ENCODE measurements around the gene DACH2. TPM values are rescaled to one million over a fixed set of nuclear protein-coding genes. Genes with fewer than 3 reads are reported as not detected.

Gene DACH2
- polyA plus RNA-seq, 2 donors: 0.01 to 0.04 TPM

DNA sequence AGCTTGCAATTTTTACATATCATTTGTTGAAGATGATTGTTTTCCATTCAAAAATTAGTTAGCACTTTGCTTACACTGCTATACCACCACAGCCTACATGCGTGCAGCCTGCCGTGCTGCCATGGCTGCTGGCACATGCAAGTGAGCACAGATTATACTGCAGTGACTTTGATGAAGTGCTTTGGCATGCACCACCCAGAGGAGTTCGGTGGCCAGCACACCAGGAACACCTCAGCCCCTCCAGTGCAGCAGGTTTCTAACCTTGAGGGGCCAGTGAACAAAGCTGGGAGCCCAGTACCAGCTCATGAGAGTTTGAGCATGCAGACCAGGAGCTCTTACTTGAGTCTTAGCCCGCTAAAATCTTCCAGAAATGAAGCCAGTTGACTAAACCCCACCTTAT is 431.5 kb downstream of the DACH2 start:
- Histone ChIP-seq H3K27ac (ENCODE audit: low read depth in 2 of 2, low read length in 1 of 2) (no peak overlapping the region), H3K36me3 (ENCODE audit: control insufficient read depth in 2 of 2, insufficient read depth in 2 of 2, low read length in 1 of 2) (no peaks in the 10 kb centered on the region), H3K4me3 (ENCODE audit: low read depth in 1 of 2, low read length in 2 of 2) (no peak overlapping the region), H3K9me3 (ENCODE audit: control insufficient read depth in 2 of 2, insufficient read depth in 1 of 2, low read depth in 1 of 2, low read length in 1 of 2) (no peaks in the 10 kb centered on the region), H3K4me1 (ENCODE audit: control insufficient read depth in 2 of 2, insufficient read depth in 2 of 2, low read length in 1 of 2) (no peaks in the 10 kb centered on the region), H3K27me3 (ENCODE audit: control insufficient read depth in 1 of 2, insufficient read depth in 2 of 2, low read length in 2 of 2) (no peaks in the 10 kb centered on the region)
- WGBS, 2 donors: 64 to 75% methylated on average over 4 of the region's 4 CpGs

- 46 to 48% methylated on average over 2 of the region's 2 CpGs for whole genome bisulfite sequencing, 2 donors
- Histone ChIP-seq H3K9me3 (ENCODE audit: control insufficient read depth in 2 of 2, insufficient read depth in 1 of 2, low read depth in 1 of 2, low read length in 1 of 2) (no peaks in the 10 kb centered on the region), H3K27ac (ENCODE audit: low read depth in 2 of 2, low read length in 1 of 2) (no peak overlapping the region), H3K36me3 (ENCODE audit: control insufficient read depth in 2 of 2, insufficient read depth in 2 of 2, low read length in 1 of 2) (no peaks in the 10 kb centered on the region), H3K4me3 (ENCODE audit: low read depth in 1 of 2, low read length in 2 of 2) (no peak overlapping the region), H3K4me1 (ENCODE audit: control insufficient read depth in 2 of 2, insufficient read depth in 2 of 2, low read length in 1 of 2) (no peaks in the 10 kb centered on the region), H3K27me3 (ENCODE audit: control insufficient read depth in 1 of 2, insufficient read depth in 2 of 2, low read length in 2 of 2) (no peaks in the 10 kb centered on the region)
These were observed 456.4 kb downstream of the DACH2 start for GRCh38 chrX:86604607-86605006.

DNA sequence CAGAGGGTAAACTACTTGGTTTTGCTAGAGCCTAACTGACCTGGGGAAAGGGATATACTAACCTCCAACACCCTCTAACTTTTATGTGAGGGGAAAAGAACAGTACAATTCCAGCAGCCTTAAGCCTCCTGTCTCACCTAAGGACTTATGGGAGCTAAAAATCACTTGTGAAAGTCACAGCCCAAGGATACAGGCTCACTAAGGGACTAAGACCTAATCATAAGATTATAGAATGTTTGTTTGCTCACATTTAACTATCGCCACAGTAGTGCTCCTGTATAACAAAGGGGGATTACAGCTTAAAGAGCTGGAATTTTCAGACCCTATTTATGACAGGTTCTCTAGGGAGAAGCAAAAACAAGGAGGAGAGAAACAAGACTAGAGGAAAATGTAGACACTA is 548.7 kb downstream of the DACH2 start:
- H3K27ac ChIP-seq (ENCODE audit: low read depth in 2 of 2, low read length in 1 of 2): no peak overlapping the region
- H3K36me3 ChIP-seq (ENCODE audit: control insufficient read depth in 2 of 2, insufficient read depth in 2 of 2, low read length in 1 of 2): no peaks in the 10 kb centered on the region
- 45 to 50% methylated on average over 1 of the region's 1 CpG for WGBS, 2 donors
- no peaks in the 10 kb centered on the region for H3K27me3 ChIP-seq (ENCODE audit: control insufficient read depth in 1 of 2, insufficient read depth in 2 of 2, low read length in 2 of 2)
- H3K9me3 ChIP-seq (ENCODE audit: control insufficient read depth in 2 of 2, insufficient read depth in 1 of 2, low read depth in 1 of 2, low read length in 1 of 2): no peaks in the 10 kb centered on the region
- H3K4me1 ChIP-seq (ENCODE audit: control insufficient read depth in 2 of 2, insufficient read depth in 2 of 2, low read length in 1 of 2): no peaks in the 10 kb centered on the region
- H3K4me3 ChIP-seq (ENCODE audit: low read depth in 1 of 2, low read length in 2 of 2): no peak overlapping the region

DNA sequence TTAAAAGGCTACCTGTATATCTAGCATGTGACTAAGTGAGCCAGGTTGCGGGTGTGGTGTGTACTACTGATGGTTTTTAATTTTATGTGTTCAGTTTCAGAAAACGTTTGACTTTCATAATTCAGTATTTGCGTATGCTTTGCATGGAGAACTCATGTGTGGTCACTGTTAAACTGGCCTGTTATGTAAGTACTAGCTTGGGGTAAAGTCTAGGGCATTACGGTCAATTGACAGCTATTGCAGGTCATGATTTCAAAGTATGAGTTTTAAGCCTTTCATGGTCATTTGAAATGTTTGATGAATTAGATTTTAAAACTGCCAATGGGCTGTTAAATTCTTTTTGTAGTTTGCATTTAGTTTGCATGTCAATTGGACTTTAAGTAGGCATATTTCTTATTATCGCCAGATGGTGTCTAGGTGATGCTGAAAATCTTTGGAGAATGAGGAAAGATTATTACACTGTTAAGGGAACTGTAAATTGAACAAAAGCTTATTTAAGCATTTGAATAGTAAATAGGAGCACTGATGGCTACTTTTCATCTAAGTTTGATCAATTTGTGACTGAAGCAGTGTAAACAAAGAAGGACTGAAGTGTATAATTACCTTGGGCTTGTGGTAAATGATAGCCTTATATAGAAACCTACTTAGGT is 563.4 kb downstream of the DACH2 start:
- no peak overlapping the region for H3K27ac ChIP-seq (ENCODE audit: low read depth in 2 of 2, low read length in 1 of 2)
- H3K27me3 ChIP-seq (ENCODE audit: control insufficient read depth in 1 of 2, insufficient read depth in 2 of 2, low read length in 2 of 2): no peaks in the 10 kb centered on the region
- no peaks in the 10 kb centered on the region for H3K36me3 ChIP-seq (ENCODE audit: control insufficient read depth in 2 of 2, insufficient read depth in 2 of 2, low read length in 1 of 2)
- no peaks in the 10 kb centered on the region for H3K4me1 ChIP-seq (ENCODE audit: control insufficient read depth in 2 of 2, insufficient read depth in 2 of 2, low read length in 1 of 2)
- WGBS, 2 donors: 72 to 84% methylated on average over 5 of the region's 5 CpGs
- no peaks in the 10 kb centered on the region for H3K9me3 ChIP-seq (ENCODE audit: control insufficient read depth in 2 of 2, insufficient read depth in 1 of 2, low read depth in 1 of 2, low read length in 1 of 2)
- H3K4me3 ChIP-seq (ENCODE audit: low read depth in 1 of 2, low read length in 2 of 2): no peak overlapping the region

DNA sequence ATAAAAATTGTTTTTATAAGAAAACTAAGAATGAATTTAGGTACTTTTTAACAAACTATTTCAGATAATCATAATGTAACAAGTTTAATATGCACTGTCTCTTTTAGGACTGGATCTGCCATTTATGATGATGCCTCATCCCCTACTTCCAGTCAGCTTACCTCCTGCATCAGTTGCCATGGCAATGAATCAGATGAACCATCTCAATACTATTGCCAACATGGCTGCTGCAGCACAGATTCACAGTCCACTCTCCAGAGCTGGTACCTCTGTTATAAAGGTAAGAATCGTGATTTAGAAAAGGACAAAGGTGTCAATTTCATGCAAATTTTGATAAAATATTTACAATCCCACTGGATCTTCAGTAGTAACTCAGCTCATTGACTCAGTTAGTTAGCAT is 566.2 kb downstream of the DACH2 start:
- WGBS, 2 donors: 35 to 42% methylated on average over 1 of the region's 1 CpG
- H3K9me3 ChIP-seq (ENCODE audit: control insufficient read depth in 2 of 2, insufficient read depth in 1 of 2, low read depth in 1 of 2, low read length in 1 of 2): no peaks in the 10 kb centered on the region
- no peak overlapping the region for H3K27ac ChIP-seq (ENCODE audit: low read depth in 2 of 2, low read length in 1 of 2)
- H3K36me3 ChIP-seq (ENCODE audit: control insufficient read depth in 2 of 2, insufficient read depth in 2 of 2, low read length in 1 of 2): no peaks in the 10 kb centered on the region
- H3K4me1 ChIP-seq (ENCODE audit: control insufficient read depth in 2 of 2, insufficient read depth in 2 of 2, low read length in 1 of 2): no peaks in the 10 kb centered on the region
- H3K27me3 ChIP-seq (ENCODE audit: control insufficient read depth in 1 of 2, insufficient read depth in 2 of 2, low read length in 2 of 2): no peaks in the 10 kb centered on the region
- no peak overlapping the region for H3K4me3 ChIP-seq (ENCODE audit: low read depth in 1 of 2, low read length in 2 of 2)

DNA sequence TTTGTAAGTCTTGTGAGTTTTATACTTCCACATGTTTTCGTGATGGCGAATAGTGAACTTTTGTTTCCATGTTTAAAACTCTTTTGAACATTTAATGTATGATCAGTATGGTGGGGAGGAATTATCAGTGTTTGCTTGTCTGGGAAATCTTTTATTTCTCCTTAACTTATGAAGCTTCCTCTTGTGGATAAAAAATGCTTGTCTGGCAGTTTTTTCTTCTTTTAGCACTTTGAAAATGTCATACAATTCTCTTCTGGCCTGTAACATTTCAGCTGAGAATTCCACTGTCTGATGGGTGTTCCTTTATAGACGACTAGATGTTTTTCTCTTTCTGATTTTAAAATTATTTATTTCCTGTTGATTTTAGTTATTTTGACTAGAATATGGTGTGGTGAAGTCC is 576.0 kb downstream of the DACH2 start:
- 69 to 74% methylated on average over 3 of the region's 3 CpGs for WGBS, 2 donors
- Histone ChIP-seq H3K27me3 (ENCODE audit: control insufficient read depth in 1 of 2, insufficient read depth in 2 of 2, low read length in 2 of 2) (no peaks in the 10 kb centered on the region), H3K36me3 (ENCODE audit: control insufficient read depth in 2 of 2, insufficient read depth in 2 of 2, low read length in 1 of 2) (no peaks in the 10 kb centered on the region), H3K9me3 (ENCODE audit: control insufficient read depth in 2 of 2, insufficient read depth in 1 of 2, low read depth in 1 of 2, low read length in 1 of 2) (peaks cover 0 to 7% of the 10 kb centered on the region in 2 donors), H3K4me1 (ENCODE audit: control insufficient read depth in 2 of 2, insufficient read depth in 2 of 2, low read length in 1 of 2) (no peaks in the 10 kb centered on the region), H3K4me3 (ENCODE audit: low read depth in 1 of 2, low read length in 2 of 2) (no peak overlapping the region), H3K27ac (ENCODE audit: low read depth in 2 of 2, low read length in 1 of 2) (no peak overlapping the region)

DNA sequence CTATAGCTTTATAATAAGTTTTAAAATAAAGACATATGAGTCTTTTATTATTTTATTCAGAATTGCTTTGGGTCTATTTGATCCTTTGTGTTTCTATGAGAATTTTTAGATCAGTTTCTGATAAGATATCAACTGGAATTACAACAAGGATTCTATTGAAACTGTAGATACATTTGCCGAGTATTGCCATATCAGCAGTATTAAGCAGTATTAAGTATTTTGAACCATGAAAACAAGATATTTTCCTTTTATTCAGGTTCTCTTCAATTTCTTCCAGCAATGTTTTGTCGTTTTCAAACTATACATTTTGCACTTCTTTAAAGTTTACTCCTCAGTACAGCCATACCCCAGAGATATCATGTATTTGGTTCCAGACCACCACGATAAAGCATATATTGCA is 598.8 kb downstream of the DACH2 start:
- 68 to 70% methylated on average over 3 of the region's 3 CpGs for WGBS, 2 donors
- H3K27me3 ChIP-seq (ENCODE audit: control insufficient read depth in 1 of 2, insufficient read depth in 2 of 2, low read length in 2 of 2): no peaks in the 10 kb centered on the region
- H3K4me3 ChIP-seq (ENCODE audit: low read depth in 1 of 2, low read length in 2 of 2): no peak overlapping the region
- H3K9me3 ChIP-seq (ENCODE audit: control insufficient read depth in 2 of 2, insufficient read depth in 1 of 2, low read depth in 1 of 2, low read length in 1 of 2): no peaks in the 10 kb centered on the region
- no peaks in the 10 kb centered on the region for H3K4me1 ChIP-seq (ENCODE audit: control insufficient read depth in 2 of 2, insufficient read depth in 2 of 2, low read length in 1 of 2)
- no peaks in the 10 kb centered on the region for H3K36me3 ChIP-seq (ENCODE audit: control insufficient read depth in 2 of 2, insufficient read depth in 2 of 2, low read length in 1 of 2)
- no peak overlapping the region for H3K27ac ChIP-seq (ENCODE audit: low read depth in 2 of 2, low read length in 1 of 2)

DNA sequence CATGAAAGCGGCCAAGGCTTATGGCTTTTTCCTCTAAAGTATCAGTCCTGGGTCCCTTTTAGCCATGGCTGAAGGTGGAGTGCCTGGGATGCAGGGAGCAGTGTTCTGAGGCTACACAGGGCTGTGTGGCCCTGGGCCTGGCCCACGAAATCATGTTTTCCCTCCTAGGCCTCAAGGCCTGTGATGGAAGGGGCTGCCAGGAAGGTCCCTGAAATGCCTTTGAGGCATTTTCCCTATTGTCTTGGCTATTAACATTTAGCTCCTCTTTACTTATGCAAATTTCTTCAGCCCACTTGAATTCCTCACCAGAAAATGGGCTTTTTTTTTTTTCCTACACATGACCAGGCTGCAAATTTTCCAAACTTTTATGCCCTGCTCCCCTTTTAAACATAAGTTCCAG is 657.0 kb downstream of the DACH2 start:
- Histone ChIP-seq H3K4me1 (ENCODE audit: control insufficient read depth in 2 of 2, insufficient read depth in 2 of 2, low read length in 1 of 2) (no peaks in the 10 kb centered on the region), H3K4me3 (ENCODE audit: low read depth in 1 of 2, low read length in 2 of 2) (no peak overlapping the region), H3K27me3 (ENCODE audit: control insufficient read depth in 1 of 2, insufficient read depth in 2 of 2, low read length in 2 of 2) (no peaks in the 10 kb centered on the region), H3K36me3 (ENCODE audit: control insufficient read depth in 2 of 2, insufficient read depth in 2 of 2, low read length in 1 of 2) (no peaks in the 10 kb centered on the region), H3K9me3 (ENCODE audit: control insufficient read depth in 2 of 2, insufficient read depth in 1 of 2, low read depth in 1 of 2, low read length in 1 of 2) (no peaks in the 10 kb centered on the region), H3K27ac (ENCODE audit: low read depth in 2 of 2, low read length in 1 of 2) (no peak overlapping the region)
- 54 to 70% methylated on average over 2 of the region's 2 CpGs for WGBS, 2 donors

DNA sequence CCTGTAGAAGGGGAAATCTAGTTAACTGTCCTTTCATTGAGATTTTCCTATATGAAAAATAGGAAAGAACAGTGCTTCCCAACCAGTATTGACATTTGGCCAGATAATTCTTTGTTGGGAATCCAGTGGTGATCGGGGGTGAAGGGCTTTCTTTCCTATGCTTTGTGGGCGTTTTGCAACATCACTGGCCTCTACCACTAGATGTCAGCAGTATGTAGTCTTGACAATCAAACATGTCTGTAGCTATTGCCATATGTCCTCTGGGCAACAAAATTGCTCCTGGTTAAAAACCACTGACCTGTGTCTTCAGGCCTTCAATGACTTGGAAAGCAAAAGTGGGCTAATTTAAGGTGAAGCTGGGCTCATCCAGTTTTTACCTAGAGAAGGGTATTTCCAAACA is 658.5 kb downstream of the DACH2 start:
- H3K36me3 ChIP-seq (ENCODE audit: control insufficient read depth in 2 of 2, insufficient read depth in 2 of 2, low read length in 1 of 2): no peaks in the 10 kb centered on the region

GRCh38 chrX:86809651-86810050 is 661.4 kb downstream of the DACH2 start:
- 23 to 24% methylated on average over 2 of the region's 2 CpGs for WGBS, 2 donors
- H3K27ac ChIP-seq (ENCODE audit: low read depth in 2 of 2, low read length in 1 of 2): no peak overlapping the region
- H3K4me3 ChIP-seq (ENCODE audit: low read depth in 1 of 2, low read length in 2 of 2): no peak overlapping the region
- no peaks in the 10 kb centered on the region for H3K36me3 ChIP-seq (ENCODE audit: control insufficient read depth in 2 of 2, insufficient read depth in 2 of 2, low read length in 1 of 2)
- no peaks in the 10 kb centered on the region for H3K27me3 ChIP-seq (ENCODE audit: control insufficient read depth in 1 of 2, insufficient read depth in 2 of 2, low read length in 2 of 2)
- no peaks in the 10 kb centered on the region for H3K4me1 ChIP-seq (ENCODE audit: control insufficient read depth in 2 of 2, insufficient read depth in 2 of 2, low read length in 1 of 2)
- H3K9me3 ChIP-seq (ENCODE audit: control insufficient read depth in 2 of 2, insufficient read depth in 1 of 2, low read depth in 1 of 2, low read length in 1 of 2): no peaks in the 10 kb centered on the region

More for the DNA sequence above, 658.5 kb downstream of the DACH2 start:
- Histone ChIP-seq H3K4me3 (ENCODE audit: low read depth in 1 of 2, low read length in 2 of 2) (no peak overlapping the region), H3K4me1 (ENCODE audit: control insufficient read depth in 2 of 2, insufficient read depth in 2 of 2, low read length in 1 of 2) (no peaks in the 10 kb centered on the region), H3K27me3 (ENCODE audit: control insufficient read depth in 1 of 2, insufficient read depth in 2 of 2, low read length in 2 of 2) (no peaks in the 10 kb centered on the region), H3K27ac (ENCODE audit: low read depth in 2 of 2, low read length in 1 of 2) (no peak overlapping the region), H3K9me3 (ENCODE audit: control insufficient read depth in 2 of 2, insufficient read depth in 1 of 2, low read depth in 1 of 2, low read length in 1 of 2) (no peaks in the 10 kb centered on the region)
- 41% methylated on average over 2 of the region's 2 CpGs for WGBS, 2 donors

All from esophagus (tissue), 2 donors.